Psoas muscle (tissue), 8 donors: ENCODE results near the gene GABBR2. TPM values are rescaled to one million over a fixed set of nuclear protein-coding genes. Genes with fewer than 3 reads are reported as not detected.

Source experiments
- ATAC-seq, 4 donors: fragments of 200-7000 bp; cut with Tn5 transposase; one replicate each; pipeline ENCODE4 v1.9.1; 2020; ENCODE audit warnings: moderate library complexity in 3 of 4, mild to moderate bottlenecking in 2 of 4
- DNase-seq, 2 donors: peaks; one replicate each; pipeline ENCODE4 v3.0.0-alpha.2; 2020
- H3K27ac ChIP-seq: fragments of 200-600 bp; one replicate; pipeline ENCODE4 v1.8.0; 2022
- H3K27me3 ChIP-seq, 3 donors: fragments of 200-600 bp in 1 of 3; one replicate each; pipeline versions ENCODE4 v1.6.1 to v1.8.0; 2013 to 2022; ENCODE audit warnings: low read length in 2 of 3, mild to moderate bottlenecking in 2 of 3, moderate library complexity in 1 of 3; ENCODE audit not compliant: insufficient read depth in 3 of 3
- H3K36me3 ChIP-seq, 2 donors: fragments of 200-600 bp in 1 of 2; one replicate each; pipeline versions ENCODE4 v1.6.1 to v1.8.0; 2013 to 2022; ENCODE audit warnings: low read depth in 1 of 2, mild to moderate bottlenecking in 1 of 2, moderate library complexity in 1 of 2; ENCODE audit not compliant: insufficient read depth in 1 of 2
- H3K4me1 ChIP-seq: fragments of 200-600 bp; one replicate; pipeline ENCODE4 v1.8.0; 2022
- H3K4me3 ChIP-seq: fragments of 200-600 bp; one replicate; pipeline ENCODE4 v1.8.0; 2022; ENCODE audit warnings: mild to moderate bottlenecking
- H3K9me3 ChIP-seq: fragments of 200-600 bp; one replicate; pipeline ENCODE4 v1.8.0; 2022
- CTCF ChIP-seq: fragments of 200-600 bp; IDR thresholded peaks from one replicate; pipeline ENCODE4 v1.8.0; 2022; ENCODE audit warnings: antibody characterized with exemption
- WGBS, 3 donors: extraction: QIAGEN DNeasy Blood & Tissue Kit; methylation state at CpG; one replicate each; pipeline versions ENCODE4 v1.1.6 to v1.1.7; 2013; 5-methylcytosine and 5-hydroxymethylcytosine counted together
- intact Hi-C, 2 donors: fragments of 100-400 bp; cut with DNase I; formaldehyde crosslinking; loops; one replicate each; pipeline versions ENCODE4 v1.11.0 to v1.14.2; 2022
- polyA plus RNA-seq, 3 donors: library from polyadenylated mRNA; stranded (reverse); fragments of 200-250 nt; gene quantifications; one replicate each; pipeline ENCODE4 v1.2.3, GENCODE V29; 2013
- total RNA-seq, 4 donors: library from RNA; stranded (reverse); fragmentation: NEBNext Ultra II Directional in 2 of 4; extraction: Animal tissue kit (Norgen Biotek cat#: 25700) in 2 of 4; gene quantifications; one replicate each; pipeline versions ENCODE4 v1.2.1 to v1.2.4, GENCODE V29; 2021 to 2023
- donor health status: healthy with polysubstance abuse.
- donor health status: DM: no; HTN: no; CAD: no; lungs with moderate emphysema.
- donor health status: Bipolar disorder and iron deficiency.
- donor health status: healthy.
- donor health status: DM: yes; HTN: yes; CAD: no.
- donor health status: DM: no; HTN: no; CAD: no.
- donor health status: DM: no; HTN: no; CAD: no.
- donor health status: DM: yes; HTN: yes; CAD: no.

Gene GABBR2
- total and polyA plus RNA-seq, 7 donors = 0.08 to 0.66 (median 0.38) TPM

- no peak overlapping the region for H3K27ac ChIP-seq
- DNase-seq (no peak), ATAC-seq (no peak)
- no peak overlapping the region for H3K4me3 ChIP-seq
- intact Hi-C loops = no loop called here
- no peaks in the 10 kb centered on the region for H3K36me3 ChIP-seq
- H3K27me3 ChIP-seq = peaks cover 0 to 5% (median 0%) of the 10 kb centered on the region in 3 donors
- TF ChIP-seq CTCF = no peak
- H3K4me1 ChIP-seq = no peaks in the 10 kb centered on the region
- 74 to 75% (median 74%) methylated on average over 11 of the region's 11 CpGs for WGBS, 3 donors
- H3K9me3 ChIP-seq = no peaks in the 10 kb centered on the region
These were observed 157.0 kb downstream of the GABBR2 start for GRCh38 chr9:98551511-98552286.

DNA sequence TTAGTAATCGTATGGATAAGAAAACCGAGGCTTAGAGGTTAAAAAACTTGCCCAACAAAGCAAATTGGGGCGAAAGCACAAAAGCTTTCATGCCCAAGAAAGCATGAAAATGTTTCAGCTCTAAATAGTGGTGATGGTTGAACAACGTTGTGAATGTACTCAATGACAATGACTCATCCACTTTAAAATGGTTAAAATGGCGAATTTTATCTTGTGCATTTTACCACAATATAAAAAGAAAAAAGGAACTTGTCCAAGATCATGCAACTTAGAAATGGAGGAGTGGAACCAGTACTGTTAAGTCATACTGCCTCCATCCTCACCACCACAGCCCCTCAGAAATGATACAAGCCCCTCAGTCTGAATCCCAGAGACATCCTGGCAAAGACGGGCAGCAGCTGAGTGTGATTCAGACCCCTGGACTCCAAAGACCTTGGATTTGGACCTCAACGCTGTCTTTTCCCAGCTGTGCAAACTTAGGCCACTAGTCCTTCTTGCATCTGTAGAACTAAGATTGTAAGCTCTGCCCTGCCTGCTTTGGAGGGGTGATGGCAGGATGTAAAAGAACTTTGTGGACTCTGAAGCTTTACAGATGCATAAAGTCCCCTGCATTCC is 158.4 kb downstream of the GABBR2 start:
- Histone ChIP-seq H3K9me3 (no peaks in the 10 kb centered on the region), H3K27ac (no peak overlapping the region), H3K36me3 (no peaks in the 10 kb centered on the region), H3K4me1 (no peaks in the 10 kb centered on the region), H3K4me3 (no peak overlapping the region), H3K27me3 (peaks cover 0 to 5% (median 0%) of the 10 kb centered on the region in 3 donors)
- no peak for TF ChIP-seq CTCF
- DNase-seq (no peak), ATAC-seq (no peak)
- WGBS, 3 donors = 67 to 72% (median 68%) methylated on average over 7 of the region's 7 CpGs
- intact Hi-C loops = no loop called here

DNA sequence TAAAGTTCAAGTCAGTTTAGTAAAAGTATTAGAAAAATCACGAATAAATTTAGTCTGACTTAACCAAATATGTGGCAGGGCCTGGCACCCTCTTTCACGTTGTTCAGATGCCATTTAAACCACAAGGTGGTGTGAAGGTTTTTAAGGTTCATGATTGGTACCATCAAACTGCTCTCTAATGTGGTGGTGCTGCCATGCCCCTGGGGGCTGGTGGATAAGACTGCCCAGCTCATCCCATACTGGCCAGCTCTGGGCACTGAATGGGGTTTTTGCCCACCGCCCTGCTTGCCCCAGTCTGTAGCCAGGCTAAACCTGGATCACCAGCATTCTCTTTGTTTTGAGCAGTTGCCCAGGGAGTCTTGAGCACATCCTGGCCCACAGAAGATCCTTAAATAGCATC is 159.3 kb downstream of the GABBR2 start:
- Histone ChIP-seq H3K27ac (no peak overlapping the region), H3K9me3 (no peaks in the 10 kb centered on the region), H3K4me1 (no peaks in the 10 kb centered on the region), H3K36me3 (no peaks in the 10 kb centered on the region), H3K4me3 (no peak overlapping the region), H3K27me3 (peaks cover 0 to 5% (median 0%) of the 10 kb centered on the region in 3 donors)
- no peak for TF ChIP-seq CTCF
- DNase-seq (no peak), ATAC-seq (no peak)
- intact Hi-C loops = no loop called here
- 72 to 86% (median 74%) methylated on average over 3 of the region's 3 CpGs for WGBS, 3 donors

GRCh38 chr9:98547606-98548005 is 161.1 kb downstream of the GABBR2 start:
- intact Hi-C loops = no loop called here
- H3K27ac ChIP-seq = no peak overlapping the region
- H3K36me3 ChIP-seq = no peaks in the 10 kb centered on the region
- 96% methylated on average over 2 of the region's 2 CpGs; no CpG with 5 or more reads in 2 of the 3 donors for WGBS, 3 donors
- no peak overlapping the region for H3K4me3 ChIP-seq
- no peaks in the 10 kb centered on the region for H3K9me3 ChIP-seq
- no peaks in the 10 kb centered on the region for H3K4me1 ChIP-seq
- DNase-seq = no peak
- H3K27me3 ChIP-seq = peaks cover 0 to 3% (median 0%) of the 10 kb centered on the region in 3 donors
- ATAC-seq = no peak
- TF ChIP-seq CTCF = no peak
